Measurements from ENCODE around the gene PSMD1. TPM values are rescaled to one million over a fixed set of nuclear protein-coding genes. Genes with fewer than 3 reads are reported as not detected.
"Not testable (repeated sequence)": the region's sequence is repeated elsewhere in the genome, so short reads cannot be mapped to it uniquely, and the experiment has no call there.

The PSMD1 gene
- total RNA-seq, 1 experiment from 2014 or later = 167 TPM

DNA sequence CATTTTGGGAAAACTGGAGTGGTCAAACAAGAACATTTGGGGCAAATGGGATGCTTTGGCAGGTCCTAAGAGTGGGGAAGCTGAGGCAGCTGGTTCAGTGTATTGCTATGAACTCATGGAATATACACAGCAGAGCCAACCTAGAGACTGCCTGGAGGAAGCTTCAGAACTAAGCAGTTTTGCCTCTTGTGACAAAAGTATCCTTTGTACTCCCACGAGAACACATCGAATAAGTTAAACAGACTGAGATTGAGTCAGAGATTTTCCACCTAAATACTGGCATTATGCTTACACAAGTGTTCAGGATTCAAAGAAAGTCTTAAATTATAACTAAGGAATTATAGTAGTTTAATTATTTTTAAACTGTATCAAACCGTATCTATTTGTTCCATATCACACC lies 136.5 kb downstream of the PSMD1 start:
- no peak overlapping the region for H3K4me3 ChIP-seq
- no peak overlapping the region for H3K27ac ChIP-seq
- DNase-seq = no peak
- peaks cover 5% of the 10 kb centered on the region for H3K4me1 ChIP-seq
- no peaks in the 10 kb centered on the region for H3K36me3 ChIP-seq
- H3K9me3 ChIP-seq (replicated peaks) = no peaks in the 10 kb centered on the region
- no peaks in the 10 kb centered on the region for H3K27me3 ChIP-seq

DNA sequence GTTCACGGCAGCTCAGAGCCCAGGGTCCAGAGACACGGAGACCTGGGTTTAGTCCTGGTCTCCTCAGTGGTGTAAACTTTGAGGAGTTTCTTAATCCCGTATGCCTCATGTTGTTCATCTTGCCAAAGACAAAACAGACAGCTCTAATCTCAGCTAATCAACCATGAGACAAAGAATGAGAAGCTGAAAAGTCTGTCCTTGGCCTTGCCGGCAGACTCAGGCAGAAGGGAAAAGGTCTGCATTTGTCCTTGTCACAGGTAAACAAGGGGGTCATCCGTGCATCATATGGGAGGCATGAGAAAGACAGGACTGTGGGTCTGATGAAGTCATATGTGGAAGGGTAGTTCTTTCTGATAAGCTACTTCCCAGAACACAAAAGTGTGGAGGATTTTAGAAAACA lies 139.9 kb downstream of the PSMD1 start:
- Histone ChIP-seq H3K36me3 (no peaks in the 10 kb centered on the region), H3K27me3 (no peaks in the 10 kb centered on the region), H3K9me3 (replicated peaks) (no peaks in the 10 kb centered on the region), H3K27ac (no peak overlapping the region), H3K4me3 (no peak overlapping the region), H3K4me1 (peaks cover 4% of the 10 kb centered on the region; the same call in 1 of the 2 replicates)
- no peak for DNase-seq

DNA sequence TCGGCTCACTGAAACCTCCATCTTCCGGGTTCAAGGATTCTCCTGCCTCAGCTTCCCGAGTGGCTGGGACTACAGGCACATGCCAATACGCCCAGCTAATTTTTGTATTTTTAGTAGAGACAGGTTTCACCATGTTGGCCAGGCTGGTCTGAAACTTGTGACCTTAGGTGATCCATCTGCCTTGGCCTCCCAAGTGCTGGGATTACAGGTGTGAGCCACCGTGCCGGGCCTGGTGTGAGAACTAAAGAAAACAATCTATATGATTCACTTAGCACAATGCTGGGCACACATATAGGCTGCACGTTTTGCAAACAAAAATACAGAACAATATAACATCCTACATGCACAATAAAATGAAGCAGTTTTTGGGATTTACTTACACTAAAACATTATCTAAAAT lies 140.5 kb downstream of the PSMD1 start:
- H3K4me3 ChIP-seq; H3K27ac ChIP-seq; H3K36me3 ChIP-seq; H3K4me1 ChIP-seq; DNase-seq; H3K9me3 ChIP-seq (replicated peaks); H3K27me3 ChIP-seq: not testable (repeated sequence)

DNA sequence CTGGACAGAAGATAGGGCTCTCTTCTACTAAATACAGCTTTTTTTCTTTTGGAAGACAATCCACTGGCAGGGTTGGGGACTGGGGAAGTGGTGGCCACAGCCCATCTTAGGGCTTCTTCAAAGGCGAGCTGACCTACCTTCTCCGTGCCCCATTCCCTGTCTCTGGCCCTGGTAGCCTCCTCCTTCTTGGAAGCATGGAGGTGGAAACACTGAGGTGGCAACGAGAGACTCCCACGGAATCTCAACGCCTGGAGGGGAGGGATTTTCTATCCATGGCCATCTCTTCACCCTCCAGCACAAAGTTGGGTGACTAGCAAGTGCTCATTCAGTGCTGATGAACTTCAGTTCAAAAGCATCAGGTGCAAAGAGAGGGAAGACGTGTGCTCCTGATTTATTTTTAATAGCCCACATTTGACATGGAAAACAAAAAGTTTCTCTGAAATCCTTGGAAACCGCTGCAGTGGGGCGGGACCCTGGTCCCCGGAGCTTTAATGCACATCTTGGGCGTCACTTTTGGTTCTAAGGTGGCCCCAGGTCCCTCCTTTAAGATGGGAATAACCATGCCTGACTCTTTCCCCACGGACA lies 141.1 kb downstream of the PSMD1 start:
- Histone ChIP-seq H3K4me1 (peaks cover 4% of the 10 kb centered on the region; the same call in 1 of the 2 replicates), H3K4me3 (peak overlapping the region; percentile 82), H3K27ac (peak overlapping the region; percentile 3; the same call in 1 of the 2 replicates), H3K27me3 (no peaks in the 10 kb centered on the region), H3K9me3 (replicated peaks) (no peaks in the 10 kb centered on the region), H3K36me3 (peaks cover 4% of the 10 kb centered on the region; the same call in 1 of the 2 replicates)
- no peak for DNase-seq

DNA sequence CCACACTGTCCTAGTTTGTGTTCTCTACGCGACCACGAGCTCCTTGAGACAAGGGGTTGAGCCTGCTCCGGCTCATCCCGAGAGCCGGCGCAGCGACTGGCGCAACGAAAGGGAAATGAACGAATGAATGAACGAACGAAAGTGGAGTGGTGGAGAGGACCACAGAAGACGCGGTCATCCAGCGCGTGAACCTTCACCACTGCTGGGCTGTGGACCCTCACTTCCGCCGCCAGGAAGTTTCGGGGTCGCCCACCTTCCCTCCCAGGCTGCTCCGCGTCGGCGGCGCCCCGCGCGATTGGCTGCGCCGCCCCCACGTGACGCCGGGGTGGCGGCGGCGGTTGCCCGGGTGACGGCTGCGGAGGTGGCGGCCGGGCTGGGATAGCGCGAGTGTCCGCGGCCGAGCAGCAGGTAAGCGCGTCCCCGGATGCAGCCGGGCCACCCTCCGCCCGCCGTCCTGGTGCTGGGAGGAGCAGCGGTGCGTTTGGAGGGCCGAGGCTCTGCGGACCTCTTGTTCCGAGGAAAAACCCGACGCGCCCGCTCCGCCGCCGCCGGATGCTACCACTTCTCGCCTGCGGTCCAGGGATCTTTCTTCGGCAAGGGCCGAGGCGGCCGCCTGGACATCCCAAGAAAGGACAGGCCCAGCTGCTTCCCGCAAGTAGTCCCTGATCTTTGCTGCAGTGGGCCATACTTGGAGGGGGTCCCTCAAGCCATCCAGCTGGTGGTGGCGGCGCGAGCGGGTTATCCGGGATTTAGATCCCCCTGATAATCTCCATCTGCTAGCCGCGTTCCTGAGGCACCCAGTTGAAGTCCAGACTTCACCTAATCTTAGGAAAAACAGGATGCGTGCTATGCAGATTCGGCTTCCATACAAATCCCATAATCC lies 141.9 kb downstream of the PSMD1 start, which contains the start of gene ARMC9:
Gene ARMC9 (plus strand): TSS at position 341 of the 883 bp plus-strand sequence. CDS start 7,608 bp downstream, outside the sequence.
- peak; percentile 73 to 85 for DNase-seq
- Histone ChIP-seq H3K9me3 (replicated peaks) (no peaks in the 10 kb centered on the region), H3K36me3 (peaks cover 7% of the 10 kb centered on the region; the same call in 1 of the 2 replicates), H3K27ac (peak within 1 kb of the TSS; percentile 4; the same call in 1 of the 2 replicates), H3K4me3 (peak within 1 kb of the TSS; percentile 82), H3K4me1 (peaks cover 4% of the 10 kb centered on the region; the same call in 1 of the 2 replicates), H3K27me3 (no peaks in the 10 kb centered on the region)

DNA sequence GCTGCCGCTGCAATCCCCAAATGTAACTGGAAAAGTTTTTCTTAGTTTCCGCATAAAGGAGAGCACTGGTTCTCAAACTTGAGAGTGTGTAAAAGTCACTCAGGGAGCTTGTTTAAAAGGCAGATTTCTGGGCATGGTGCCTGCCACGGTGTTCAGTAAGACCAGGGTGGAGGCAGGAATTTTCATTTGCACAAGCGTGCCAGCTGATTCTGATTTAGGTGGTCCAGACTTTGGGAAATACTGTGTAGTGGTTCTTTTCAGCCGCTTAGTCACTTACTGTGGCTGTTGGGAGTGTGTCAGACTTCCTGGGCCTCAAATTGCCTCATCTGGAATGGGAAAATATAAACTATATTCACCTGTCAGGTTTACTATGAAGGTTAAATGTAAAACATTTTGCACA lies 142.6 kb downstream of the PSMD1 start:
- peak overlapping the region; percentile 82 for H3K4me3 ChIP-seq
- H3K27ac ChIP-seq = peak overlapping the region; percentile 4; the same call in 1 of the 2 replicates
- peaks cover 4% of the 10 kb centered on the region; the same call in 1 of the 2 replicates for H3K4me1 ChIP-seq
- no peaks in the 10 kb centered on the region for H3K27me3 ChIP-seq
- H3K9me3 ChIP-seq (replicated peaks) = no peaks in the 10 kb centered on the region
- DNase-seq = no peak
- peaks cover 7% of the 10 kb centered on the region; the same call in 1 of the 2 replicates for H3K36me3 ChIP-seq

DNA sequence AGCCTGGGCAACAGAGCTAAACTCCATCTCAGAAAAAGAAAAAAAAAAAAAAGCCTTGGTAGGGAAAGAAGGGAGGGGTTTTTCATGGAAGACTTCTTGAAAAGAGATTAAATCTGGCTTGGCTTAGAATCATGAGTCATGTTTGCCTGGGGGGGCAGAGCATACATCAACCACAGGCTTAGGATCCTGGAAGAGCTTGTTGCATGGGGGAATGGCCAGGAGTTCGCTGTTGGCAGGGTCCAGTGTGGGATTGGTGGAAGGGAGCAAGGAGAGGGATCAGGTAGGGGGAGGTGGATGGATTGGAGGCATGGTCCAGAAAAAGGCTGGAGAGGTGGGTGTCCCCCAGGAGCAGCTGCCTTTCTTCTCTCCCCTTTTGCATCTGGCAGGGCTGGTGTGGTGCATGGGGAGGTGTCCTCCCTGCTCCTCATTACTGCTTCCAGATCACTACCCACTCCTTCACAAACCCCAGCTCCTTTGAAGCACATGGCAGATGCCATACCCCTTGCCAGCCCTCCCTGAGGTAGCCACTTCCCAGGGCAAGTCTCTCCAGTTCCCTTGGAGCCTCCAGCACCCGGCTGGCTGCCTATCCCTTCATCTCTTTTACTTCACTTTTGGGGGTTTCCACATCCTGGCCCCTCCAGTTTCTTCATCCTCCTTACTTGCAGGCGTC lies 144.3 kb downstream of the PSMD1 start:
- peak in 1 of 2 experiments; percentile 48 for DNase-seq
- Histone ChIP-seq H3K4me3 (no peak overlapping the region), H3K27ac (0 out of 2 replicates have a peak overlapping the region, but pooled peaks have one; percentile 1), H3K27me3 (no peaks in the 10 kb centered on the region), H3K9me3 (replicated peaks) (no peaks in the 10 kb centered on the region), H3K4me1 (peaks cover 4% of the 10 kb centered on the region; the same call in 1 of the 2 replicates), H3K36me3 (peaks cover 7% of the 10 kb centered on the region; the same call in 1 of the 2 replicates)

DNA sequence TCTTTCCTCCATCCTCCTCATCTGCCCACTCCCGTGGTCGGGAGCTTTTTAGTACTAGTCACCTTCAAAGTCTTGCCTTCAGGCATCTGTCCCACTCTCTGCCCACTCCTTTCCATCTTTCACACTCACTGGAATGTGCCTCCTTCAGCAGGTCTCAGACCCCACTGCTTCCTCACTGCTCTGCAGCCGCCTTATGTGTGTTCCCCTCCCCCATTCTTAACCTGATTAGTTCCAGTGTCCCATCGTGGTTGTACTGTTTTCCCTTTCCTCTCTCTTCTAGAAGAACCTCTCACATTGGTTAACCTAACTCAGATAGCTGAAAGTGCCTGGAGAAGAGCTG lies 144.8 kb downstream of the PSMD1 start:
- Histone ChIP-seq H3K27me3 (no peaks in the 10 kb centered on the region), H3K36me3 (peaks cover 7% of the 10 kb centered on the region), H3K9me3 (replicated peaks) (no peaks in the 10 kb centered on the region), H3K27ac (0 out of 2 replicates have a peak overlapping the region, but pooled peaks have one; percentile 1), H3K4me1 (peaks cover 4% of the 10 kb centered on the region; the same call in 1 of the 2 replicates), H3K4me3 (no peak overlapping the region)
- peak in 1 of 2 experiments; percentile 56 for DNase-seq

DNA sequence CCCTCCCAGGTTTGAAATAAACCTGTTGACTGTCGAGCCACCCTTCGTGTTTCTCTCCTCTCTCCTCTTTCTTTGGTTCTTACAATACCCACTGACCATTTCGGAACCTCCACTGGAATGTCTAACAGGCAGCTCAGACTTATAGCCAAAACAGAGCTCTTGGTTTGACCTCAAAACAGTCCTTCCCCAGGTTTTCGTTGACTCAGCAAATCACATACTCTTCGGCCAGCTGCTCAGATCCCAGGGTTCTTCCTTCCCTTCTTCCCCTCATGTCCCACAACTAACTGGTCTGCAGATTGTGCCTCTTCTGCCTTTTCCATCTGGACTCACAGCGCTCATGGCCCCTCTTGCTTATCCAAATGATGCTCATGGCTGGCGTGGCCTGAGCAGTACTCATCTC lies 146.4 kb downstream of the PSMD1 start:
- no peaks in the 10 kb centered on the region for H3K27me3 ChIP-seq
- H3K36me3 ChIP-seq = peaks cover 8% of the 10 kb centered on the region
- peaks cover 4% of the 10 kb centered on the region; the same call in 1 of the 2 replicates for H3K4me1 ChIP-seq
- no peak overlapping the region for H3K4me3 ChIP-seq
- H3K27ac ChIP-seq = no peak overlapping the region
- DNase-seq = no peak
- no peaks in the 10 kb centered on the region for H3K9me3 ChIP-seq (replicated peaks)

DNA sequence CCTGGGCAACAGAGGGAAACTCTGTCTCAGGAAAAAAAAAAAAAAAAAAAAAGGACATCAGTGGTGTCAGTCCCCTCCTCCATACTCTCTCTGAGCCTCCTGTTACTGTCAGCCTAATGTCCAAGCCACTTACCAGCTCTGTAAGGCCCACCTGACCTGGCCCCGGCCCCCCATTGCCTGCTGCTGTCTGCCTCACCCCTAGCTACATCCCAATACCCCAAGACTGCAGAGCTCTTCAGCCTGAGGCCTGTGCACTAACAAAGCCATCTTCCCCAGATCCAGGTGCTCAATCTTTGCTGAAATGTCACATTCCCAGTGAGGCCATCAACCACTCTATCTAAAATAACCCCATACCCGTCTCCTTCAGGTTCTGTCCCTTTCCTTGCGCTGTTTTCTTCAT lies 147.5 kb downstream of the PSMD1 start:
- no peaks in the 10 kb centered on the region for H3K27me3 ChIP-seq
- DNase-seq = no peak
- no peaks in the 10 kb centered on the region for H3K9me3 ChIP-seq (replicated peaks)
- H3K27ac ChIP-seq = no peak overlapping the region
- peaks cover 4% of the 10 kb centered on the region; the same call in 1 of the 2 replicates for H3K4me1 ChIP-seq
- no peak overlapping the region for H3K4me3 ChIP-seq
- peaks cover 9% of the 10 kb centered on the region for H3K36me3 ChIP-seq

DNA sequence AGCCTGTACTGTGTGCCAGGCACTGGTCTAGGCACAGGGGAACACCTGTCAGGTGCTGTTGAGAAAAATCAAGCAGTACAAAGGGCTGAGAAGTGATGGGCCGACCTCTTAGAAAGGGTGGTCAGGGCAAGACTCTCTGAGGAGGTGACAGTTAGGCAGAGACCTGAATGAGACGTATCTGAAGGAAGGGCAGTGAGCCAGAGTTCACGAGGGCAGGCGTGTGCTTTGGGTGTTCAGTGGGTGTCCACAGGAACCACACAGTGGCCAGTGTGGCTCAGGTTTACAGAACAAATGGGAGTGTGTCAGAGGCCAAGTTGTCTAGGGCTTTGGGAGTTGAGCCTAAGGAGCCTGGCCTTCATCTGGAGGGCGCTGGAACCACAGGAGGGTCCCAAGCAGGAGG lies 147.9 kb downstream of the PSMD1 start:
- no peak for DNase-seq
- peaks cover 9% of the 10 kb centered on the region for H3K36me3 ChIP-seq
- no peak overlapping the region for H3K4me3 ChIP-seq
- no peaks in the 10 kb centered on the region for H3K9me3 ChIP-seq (replicated peaks)
- no peak overlapping the region for H3K27ac ChIP-seq
- peaks cover 4% of the 10 kb centered on the region; the same call in 1 of the 2 replicates for H3K4me1 ChIP-seq
- no peaks in the 10 kb centered on the region for H3K27me3 ChIP-seq

DNA sequence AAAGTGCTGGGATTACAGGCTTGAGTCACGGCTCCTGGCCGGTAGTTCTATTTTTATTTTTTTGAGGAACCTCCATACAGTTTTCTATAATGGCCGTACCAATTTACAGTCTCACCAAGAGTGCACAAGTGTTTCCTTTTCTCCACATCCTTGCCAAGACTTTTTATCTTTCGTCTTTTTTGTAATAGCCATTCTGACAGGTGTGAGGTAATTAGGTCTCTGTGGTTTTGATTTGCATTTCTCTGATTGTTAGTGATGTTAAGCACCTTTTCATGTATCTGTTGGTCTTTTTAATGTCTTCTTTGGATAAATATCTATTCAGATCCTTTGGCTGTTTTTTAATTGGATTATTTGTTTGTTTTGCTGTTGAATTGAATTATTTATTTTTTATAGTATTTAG lies 151.1 kb downstream of the PSMD1 start:
- DNase-seq = no peak
- Histone ChIP-seq H3K4me3 (no peak overlapping the region), H3K9me3 (replicated peaks) (no peaks in the 10 kb centered on the region), H3K27me3 (no peaks in the 10 kb centered on the region), H3K4me1 (no peaks in the 10 kb centered on the region), H3K36me3 (peaks cover 6% of the 10 kb centered on the region), H3K27ac (no peak overlapping the region)

DNA sequence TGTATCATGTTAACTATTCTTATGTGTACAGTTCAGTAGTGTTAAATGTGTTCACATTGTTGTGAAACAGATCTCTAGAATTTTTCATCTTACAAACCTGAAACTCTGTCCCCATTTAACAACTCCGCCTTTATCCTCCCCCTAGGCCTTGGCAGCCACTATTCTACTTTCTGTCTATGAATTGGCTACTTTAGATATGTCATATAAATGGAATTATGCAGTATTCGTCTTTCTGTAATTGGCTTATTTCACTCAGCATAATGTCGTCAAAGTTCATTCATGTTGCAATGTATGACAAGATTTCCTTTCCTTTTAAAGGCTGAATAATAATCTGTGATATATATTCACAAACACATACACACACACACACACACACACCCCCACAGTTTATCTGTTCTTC lies 154.1 kb downstream of the PSMD1 start:
- Histone ChIP-seq H3K27me3 (no peaks in the 10 kb centered on the region), H3K9me3 (replicated peaks) (no peaks in the 10 kb centered on the region), H3K27ac (no peak overlapping the region), H3K36me3 (peaks cover 2% of the 10 kb centered on the region), H3K4me1 (no peaks in the 10 kb centered on the region), H3K4me3 (no peak overlapping the region)
- DNase-seq = no peak

DNA sequence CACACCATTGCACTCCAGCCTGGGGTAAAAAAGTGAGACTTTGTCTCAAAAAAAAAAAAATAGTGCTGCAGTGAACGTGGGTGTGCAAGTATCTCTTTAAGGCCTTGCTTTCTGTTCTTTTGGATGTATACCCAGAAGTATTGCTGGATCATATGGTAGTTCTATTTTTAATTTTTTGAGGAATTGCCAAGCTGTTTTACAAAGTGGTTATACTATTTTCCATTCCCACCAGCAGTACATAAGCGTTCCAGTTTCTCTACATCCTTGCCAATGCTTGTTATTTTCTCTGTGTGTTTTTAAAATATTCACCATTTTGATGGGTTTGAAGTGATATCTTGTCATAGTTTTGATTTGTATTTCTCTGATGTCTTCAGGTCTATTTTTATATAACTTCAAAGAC lies 154.8 kb downstream of the PSMD1 start:
- no peaks in the 10 kb centered on the region for H3K9me3 ChIP-seq (replicated peaks)
- H3K4me3 ChIP-seq = no peak overlapping the region
- no peak overlapping the region for H3K27ac ChIP-seq
- no peak for DNase-seq
- no peaks in the 10 kb centered on the region for H3K4me1 ChIP-seq
- H3K27me3 ChIP-seq = no peaks in the 10 kb centered on the region
- H3K36me3 ChIP-seq = peaks cover 2% of the 10 kb centered on the region; the same call in 1 of the 2 replicates
